ENCODE results near the gene ACKR3.

ACKR3 gene

GRCh38 chr2:236574000-236574399 is 4.4 kb downstream of the ACKR3 start:
- no peak for DNase-seq (ENCODE audit: low read depth)
- TF ChIP-seq CTCF (conservative IDR thresholded peaks at IDR 0.05; ENCODE audit: low read length): no peak
- H3K4me3 ChIP-seq (ENCODE audit: low read length): no peak overlapping the region

- no peak for DNase-seq (ENCODE audit: low read depth)
- no peak overlapping the region for H3K4me3 ChIP-seq (ENCODE audit: low read length)
- no peak for TF ChIP-seq CTCF (conservative IDR thresholded peaks at IDR 0.05; ENCODE audit: low read length)
Measured at GRCh38 chr2:236574424-236575145, 5.0 kb downstream of the ACKR3 start.

- no peak for TF ChIP-seq CTCF (conservative IDR thresholded peaks at IDR 0.05; ENCODE audit: low read length)
- DNase-seq (ENCODE audit: low read depth): peak; percentile 53
- no peak overlapping the region for H3K4me3 ChIP-seq (ENCODE audit: low read length)
Measured at GRCh38 chr2:236575510-236575909, 5.9 kb downstream of the ACKR3 start.

GRCh38 chr2:236576087-236576486 is 6.5 kb downstream of the ACKR3 start:
- no peak overlapping the region for H3K4me3 ChIP-seq (ENCODE audit: low read length)
- peak; percentile 35 for DNase-seq (ENCODE audit: low read depth)
- TF ChIP-seq CTCF (conservative IDR thresholded peaks at IDR 0.05; ENCODE audit: low read length): peak; percentile 33

GRCh38 chr2:236576953-236577352 is 7.3 kb downstream of the ACKR3 start:
- TF ChIP-seq CTCF (conservative IDR thresholded peaks at IDR 0.05; ENCODE audit: low read length): no peak
- no peak overlapping the region for H3K4me3 ChIP-seq (ENCODE audit: low read length)
- DNase-seq (ENCODE audit: low read depth): no peak

GRCh38 chr2:236577481-236578410 is 8.1 kb downstream of the ACKR3 start:
- TF ChIP-seq CTCF (conservative IDR thresholded peaks at IDR 0.05; ENCODE audit: low read length): no peak
- peak; percentile 29 for DNase-seq (ENCODE audit: low read depth)
- H3K4me3 ChIP-seq (ENCODE audit: low read length): no peak overlapping the region
